SIG-M5 treated with dmso at 0.1 percent for 504 hours (cell line): ENCODE data around the gene MLPH.
A peak's percentile ranks its signal among the peaks of the same experiment; 100 is the strongest.

Source experiments
- DNase-seq: peaks from one replicate; lab custom pipeline; 2025; ENCODE audit not compliant: unreplicated experiment; lab: John Stamatoyannopoulos, UW

Gene MLPH

GRCh38 chr2:237478979-237479378 lies 8.1 kb upstream of the MLPH start:
- no peak for DNase-seq

- no peak for DNase-seq
These were observed 7.3 kb upstream of the MLPH start for GRCh38 chr2:237479747-237480146.

- no peak for DNase-seq
These were observed 6.5 kb upstream of the MLPH start for GRCh38 chr2:237480556-237480955.

GRCh38 chr2:237480988-237481525 lies 6.0 kb upstream of the MLPH start:
- DNase-seq: no peak

GRCh38 chr2:237482485-237482884 lies 4.6 kb upstream of the MLPH start:
- peak; percentile 68 for DNase-seq

GRCh38 chr2:237483018-237483731 lies 3.9 kb upstream of the MLPH start:
- DNase-seq: peak; percentile 72

GRCh38 chr2:237485304-237485703 lies 1.7 kb upstream of the MLPH start:
- no peak for DNase-seq

- no peak for DNase-seq
These were observed 1.2 kb upstream of the MLPH start for GRCh38 chr2:237485844-237486243.

GRCh38 chr2:237486334-237486818 lies 675 bp upstream of the MLPH start:
- DNase-seq: no peak

GRCh38 chr2:237487496-237487895 lies 445 bp downstream of the MLPH start:
- DNase-seq: no peak

- no peak for DNase-seq
These were observed 1.2 kb downstream of the MLPH start for GRCh38 chr2:237488295-237488694.

- peak; percentile 27 for DNase-seq
These were observed 2.1 kb downstream of the MLPH start for GRCh38 chr2:237488901-237489860.

GRCh38 chr2:237490009-237490711 lies 3.1 kb downstream of the MLPH start:
- DNase-seq: peak; percentile 65

- DNase-seq: no peak
These were observed 3.7 kb downstream of the MLPH start for GRCh38 chr2:237490795-237491194.

GRCh38 chr2:237491515-237492118 lies 4.6 kb downstream of the MLPH start:
- DNase-seq: no peak

- no peak for DNase-seq
These were observed 5.3 kb downstream of the MLPH start for GRCh38 chr2:237492137-237492890.

GRCh38 chr2:237494066-237494465 lies 7.0 kb downstream of the MLPH start:
- no peak for DNase-seq

- no peak for DNase-seq
These were observed 8.6 kb downstream of the MLPH start for GRCh38 chr2:237495521-237496117.

- DNase-seq: no peak
These were observed 9.4 kb downstream of the MLPH start for GRCh38 chr2:237496428-237496827.
